NCI-H2196 (cell line): ENCODE measurements around the gene LCNL1.
A peak's percentile ranks its signal among the peaks of the same experiment; 100 is the strongest.

ENCODE experiments used
- DNase-seq: peaks from one replicate; lab custom pipeline; 2025; ENCODE audit not compliant: unreplicated experiment; lab: John Stamatoyannopoulos, UW

LCNL1 gene

GRCh38 chr9:136973618-136974617 lies 8.9 kb upstream of the LCNL1 start:
- no peak for DNase-seq

- DNase-seq, result no peak
Measured at GRCh38 chr9:136974817-136975535, 7.8 kb upstream of the LCNL1 start.

GRCh38 chr9:136975644-136976043 lies 7.1 kb upstream of the LCNL1 start:
- DNase-seq, result no peak

DNA sequence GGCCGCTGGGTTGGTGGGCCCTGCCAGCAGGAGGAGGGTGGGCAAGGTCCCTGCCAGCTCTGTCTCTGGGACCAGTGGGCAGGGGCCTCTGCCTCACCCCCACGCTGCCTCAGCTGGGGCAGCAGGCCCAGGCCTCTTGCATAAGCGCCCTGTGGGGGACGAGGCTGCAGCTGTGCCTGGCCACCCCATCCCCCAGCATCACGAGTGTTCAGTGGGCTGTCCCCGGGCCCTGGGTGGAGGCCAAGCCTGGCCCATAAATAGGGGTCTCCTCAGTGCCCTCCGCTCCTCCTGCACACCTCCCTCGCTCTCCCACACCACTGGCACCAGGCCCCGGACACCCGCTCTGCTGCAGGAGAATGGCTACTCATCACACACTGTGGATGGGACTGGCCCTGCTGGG lies 5.6 kb upstream of the LCNL1 start, which contains the start of gene PTGDS:
Gene PTGDS (plus strand): TSS at position 282 of the 400 bp plus-strand sequence. CDS start 75 bp downstream, at position 357.
- no peak for DNase-seq

DNA sequence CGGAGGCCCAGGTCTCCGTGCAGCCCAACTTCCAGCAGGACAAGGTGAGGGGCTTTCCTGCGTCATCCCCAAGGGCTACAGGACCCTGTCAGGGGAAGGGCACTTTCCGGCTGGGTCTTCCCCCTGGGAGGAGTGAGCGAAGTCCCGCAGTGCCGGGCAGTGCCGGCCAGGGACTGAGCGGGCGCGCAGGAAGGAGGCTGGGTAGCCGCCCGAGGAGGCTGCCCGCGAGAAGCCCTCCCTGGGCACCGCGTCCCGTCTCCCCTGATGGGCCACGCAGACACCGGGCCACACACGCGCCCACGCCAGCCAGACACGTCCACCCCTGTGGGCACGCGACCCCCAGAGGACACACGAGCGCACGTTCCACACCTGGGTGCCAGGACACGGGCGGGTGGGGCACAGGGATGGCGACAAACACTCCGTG lies 5.1 kb upstream of the LCNL1 start:
- DNase-seq, result no peak

DNA sequence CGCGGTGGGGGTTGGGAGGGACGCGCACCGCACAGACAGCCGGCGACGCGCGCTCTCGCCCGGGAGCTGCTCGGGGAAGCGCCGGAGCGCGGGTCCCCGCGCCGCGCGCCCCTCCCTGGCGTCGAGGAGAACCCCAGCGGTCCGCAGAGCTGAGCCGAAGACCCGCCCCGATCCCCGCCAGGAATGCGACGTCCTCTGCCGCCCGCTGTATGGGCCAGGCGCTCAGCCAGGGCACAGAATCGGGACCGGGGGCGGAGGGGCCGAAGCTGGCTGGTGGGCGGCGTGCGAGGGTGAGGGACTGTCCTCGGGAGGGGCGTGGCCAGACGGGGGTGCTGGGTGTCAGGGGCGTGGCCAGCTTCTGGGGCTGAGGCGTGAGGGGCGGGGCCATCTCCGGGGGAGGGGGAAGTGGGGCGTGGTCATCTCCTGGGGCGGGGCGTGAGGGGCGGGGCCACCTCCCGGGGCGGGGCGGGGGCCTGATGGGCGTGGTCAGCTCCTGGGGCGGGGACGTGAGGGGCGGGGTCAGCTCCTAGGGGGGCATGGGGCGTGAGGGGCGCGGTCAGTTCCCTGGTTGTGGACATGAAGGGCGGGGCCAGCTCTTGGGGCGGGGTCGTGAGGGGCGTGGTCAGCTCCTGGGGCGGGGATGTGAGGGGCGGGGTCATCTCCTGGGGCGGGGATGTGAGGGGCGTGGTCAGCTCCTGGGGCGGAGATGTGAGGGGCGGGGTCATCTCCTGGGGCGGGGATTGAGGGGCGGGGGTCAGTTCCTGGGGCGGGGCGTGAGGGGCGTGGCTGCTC lies 4.5 kb upstream of the LCNL1 start:
- DNase-seq, result peak; percentile 81

GRCh38 chr9:136978865-136979544 lies 3.8 kb upstream of the LCNL1 start:
- DNase-seq, result no peak

GRCh38 chr9:136979769-136980587 lies 2.8 kb upstream of the LCNL1 start:
- no peak for DNase-seq

- no peak for DNase-seq
Measured at GRCh38 chr9:136980669-136981478, 1.9 kb upstream of the LCNL1 start.

- no peak for DNase-seq
Measured at GRCh38 chr9:136981588-136982231, 1.1 kb upstream of the LCNL1 start.

- no peak for DNase-seq
Measured at GRCh38 chr9:136983167-136983566, 374 bp downstream of the LCNL1 start.

- DNase-seq, result no peak
Measured at GRCh38 chr9:136983656-136984314, 992 bp downstream of the LCNL1 start.

DNA sequence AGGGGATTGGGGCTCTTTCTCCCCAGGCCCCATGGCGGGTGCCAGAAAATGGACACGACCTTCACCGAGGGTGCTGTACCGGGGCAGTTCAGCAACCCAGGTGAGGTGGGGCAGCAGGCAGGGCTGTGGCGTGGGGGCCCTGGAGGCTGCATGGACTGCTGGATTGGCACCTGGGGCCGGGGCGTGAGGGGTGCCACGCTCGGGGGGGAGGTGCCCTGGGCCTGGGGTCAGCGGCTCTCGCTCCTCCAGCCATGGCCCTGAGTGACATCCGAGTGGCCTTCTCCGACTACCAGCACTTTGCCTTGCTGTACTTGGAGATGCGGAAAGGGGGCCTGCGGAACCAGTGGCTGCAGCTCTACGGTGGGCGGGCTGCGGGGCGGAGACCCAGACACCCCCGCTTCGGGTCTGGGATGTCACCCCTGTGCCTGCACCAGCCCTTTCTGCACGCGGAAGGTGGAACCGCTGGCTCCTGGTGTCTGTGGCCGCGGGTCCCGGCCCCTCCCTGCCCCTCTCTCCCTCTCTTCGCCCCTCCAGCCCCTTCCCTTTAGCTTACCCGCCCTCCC lies 1.8 kb downstream of the LCNL1 start:
- no peak for DNase-seq

- no peak for DNase-seq
Measured at GRCh38 chr9:136985027-136985602, 2.3 kb downstream of the LCNL1 start.

- DNase-seq, result no peak
Measured at GRCh38 chr9:136985853-136986252, 3.1 kb downstream of the LCNL1 start.

DNA sequence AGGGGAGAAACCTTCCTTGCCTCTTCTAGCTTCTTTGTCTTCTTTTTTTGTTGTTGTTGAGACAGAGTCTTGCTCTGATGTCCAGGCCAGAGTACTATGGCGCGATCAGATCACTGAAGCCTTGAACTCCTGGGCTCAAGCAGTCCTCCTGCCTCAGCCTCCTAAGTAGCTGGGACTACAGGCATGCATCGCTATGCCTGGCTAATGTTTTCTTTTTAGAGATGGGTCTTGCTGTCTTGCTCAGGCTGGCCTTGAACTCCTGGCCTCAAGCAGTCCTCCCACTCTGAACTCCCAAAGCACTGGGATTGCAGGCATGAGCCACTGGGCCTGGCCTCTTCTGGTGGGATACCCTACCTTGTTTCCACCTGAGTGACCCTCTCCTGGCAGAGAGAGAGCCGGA lies 6.1 kb downstream of the LCNL1 start:
- no peak for DNase-seq

GRCh38 chr9:136990242-136990911 lies 7.6 kb downstream of the LCNL1 start:
- DNase-seq, result no peak
